Measurements from ENCODE around the gene C10orf62. TPM values are rescaled to one million over a fixed set of nuclear protein-coding genes. Genes with fewer than 3 reads are reported as not detected.
"Not testable (repeated sequence)": the region's sequence is repeated elsewhere in the genome, so short reads cannot be mapped to it uniquely, and the experiment has no call there.

Gene C10orf62
- total RNA-seq, 1 experiment from 2014 or later: not detected

DNA sequence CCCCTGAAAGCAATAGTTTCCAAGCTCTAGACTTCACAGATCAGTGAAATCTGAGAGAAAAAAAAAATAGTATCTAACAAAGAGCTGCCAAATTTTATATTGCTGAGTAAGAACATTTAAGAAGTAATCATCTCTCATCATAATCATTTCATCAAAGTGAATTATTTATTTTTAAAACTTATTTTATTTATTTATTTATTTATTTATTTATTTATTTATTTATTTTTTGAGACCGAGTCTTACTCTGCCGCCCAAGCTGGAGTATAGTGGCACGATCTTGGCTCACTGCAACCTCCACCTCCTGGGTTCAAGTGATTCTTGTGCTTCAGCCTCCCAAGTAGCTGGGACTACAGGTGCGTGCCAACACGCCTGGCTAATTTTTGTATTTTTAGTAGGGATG lies 13.0 kb upstream of the C10orf62 start:
- H3K36me3 Mint-ChIP-seq; H3K9me3 Mint-ChIP-seq; ATAC-seq; H3K4me1 Mint-ChIP-seq; DNase-seq (ENCODE audit: low spot score); H3K27me3 Mint-ChIP-seq (ENCODE audit: low read depth); POLR2A ChIA-PET; H3K4me3 Mint-ChIP-seq: not testable (repeated sequence)
- peak; percentile 35; the same call in 1 of the 2 replicates for TF ChIP-seq HMGA2 (CRISPR knock-in tag; IDR thresholded peaks at IDR 0.05)
- CTCF ChIA-PET: interaction anchor here (1.1 to 2.9 kb wide), 6 partner anchors 8 to 113 kb away, joined by 3 to 9 read pairs (median 6); partner anchors contain the start of gene HOGA1
- H3K27ac Mint-ChIP-seq: peak overlapping the region; percentile 88; the same call in 1 of the 2 replicates

DNA sequence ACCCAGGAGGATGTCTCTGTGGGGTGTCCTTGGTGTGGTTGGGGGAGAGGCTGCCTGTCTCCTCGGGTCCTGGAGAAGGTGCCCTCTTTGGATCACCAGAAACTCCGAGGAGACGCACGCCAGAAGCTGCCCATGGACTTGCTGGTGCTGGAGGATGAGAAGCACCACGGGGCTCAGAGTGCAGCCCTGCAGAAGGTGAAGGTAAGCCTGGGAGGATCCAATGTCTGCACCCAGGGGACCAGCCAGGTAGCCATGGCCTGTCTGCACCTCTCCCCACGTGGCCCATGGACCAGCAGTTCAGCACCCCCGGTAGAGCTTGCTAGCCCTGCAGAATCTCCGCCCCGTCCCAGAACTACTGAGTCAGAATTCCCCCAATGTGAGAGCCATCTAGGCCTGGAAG lies 11.8 kb upstream of the C10orf62 start:
- ChIA-PET POLR2A (interaction anchor here (0.6 kb wide), 1 partner anchor 11 kb away, joined by 3 read pairs; no protein-coding TSS in a partner anchor), CTCF (interaction anchor here (0.6 to 1.2 kb wide), 4 partner anchors 9 to 1318 kb away, joined by 3 to 4 read pairs (median 4); no protein-coding TSS in a partner anchor)
- DNase-seq (ENCODE audit: low spot score) (no peak), ATAC-seq (no peak)
- TF ChIP-seq, protein P1, sequence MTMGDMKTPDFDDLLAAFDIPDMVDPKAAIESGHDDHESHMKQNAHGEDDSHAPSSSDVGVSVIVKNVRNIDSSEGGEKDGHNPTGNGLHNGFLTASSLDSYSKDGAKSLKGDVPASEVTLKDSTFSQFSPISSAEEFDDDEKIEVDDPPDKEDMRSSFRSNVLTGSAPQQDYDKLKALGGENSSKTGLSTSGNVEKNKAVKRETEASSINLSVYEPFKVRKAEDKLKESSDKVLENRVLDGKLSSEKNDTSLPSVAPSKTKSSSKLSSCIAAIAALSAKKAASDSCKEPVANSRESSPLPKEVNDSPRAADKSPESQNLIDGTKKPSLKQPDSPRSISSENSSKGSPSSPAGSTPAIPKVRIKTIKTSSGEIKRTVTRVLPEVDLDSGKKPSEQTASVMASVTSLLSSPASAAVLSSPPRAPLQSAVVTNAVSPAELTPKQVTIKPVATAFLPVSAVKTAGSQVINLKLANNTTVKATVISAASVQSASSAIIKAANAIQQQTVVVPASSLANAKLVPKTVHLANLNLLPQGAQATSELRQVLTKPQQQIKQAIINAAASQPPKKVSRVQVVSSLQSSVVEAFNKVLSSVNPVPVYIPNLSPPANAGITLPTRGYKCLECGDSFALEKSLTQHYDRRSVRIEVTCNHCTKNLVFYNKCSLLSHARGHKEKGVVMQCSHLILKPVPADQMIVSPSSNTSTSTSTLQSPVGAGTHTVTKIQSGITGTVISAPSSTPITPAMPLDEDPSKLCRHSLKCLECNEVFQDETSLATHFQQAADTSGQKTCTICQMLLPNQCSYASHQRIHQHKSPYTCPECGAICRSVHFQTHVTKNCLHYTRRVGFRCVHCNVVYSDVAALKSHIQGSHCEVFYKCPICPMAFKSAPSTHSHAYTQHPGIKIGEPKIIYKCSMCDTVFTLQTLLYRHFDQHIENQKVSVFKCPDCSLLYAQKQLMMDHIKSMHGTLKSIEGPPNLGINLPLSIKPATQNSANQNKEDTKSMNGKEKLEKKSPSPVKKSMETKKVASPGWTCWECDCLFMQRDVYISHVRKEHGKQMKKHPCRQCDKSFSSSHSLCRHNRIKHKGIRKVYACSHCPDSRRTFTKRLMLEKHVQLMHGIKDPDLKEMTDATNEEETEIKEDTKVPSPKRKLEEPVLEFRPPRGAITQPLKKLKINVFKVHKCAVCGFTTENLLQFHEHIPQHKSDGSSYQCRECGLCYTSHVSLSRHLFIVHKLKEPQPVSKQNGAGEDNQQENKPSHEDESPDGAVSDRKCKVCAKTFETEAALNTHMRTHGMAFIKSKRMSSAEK (CRISPR knock-in tag; IDR thresholded peaks at IDR 0.05; ENCODE audit: borderline replicate concordance): no peak
- TF ChIP-seq CREM (CRISPR knock-in tag; IDR thresholded peaks at IDR 0.05) (no peak), CBFB (CRISPR knock-in tag; IDR thresholded peaks at IDR 0.05; ENCODE audit: low read depth) (no peak), PRRX2 (CRISPR knock-in tag; IDR thresholded peaks at IDR 0.05) (no peak), RORB (CRISPR knock-in tag; IDR thresholded peaks at IDR 0.05) (no peak), ETV6 (CRISPR knock-in tag; IDR thresholded peaks at IDR 0.05) (no peak)
- TF ChIP-seq, protein P2, sequence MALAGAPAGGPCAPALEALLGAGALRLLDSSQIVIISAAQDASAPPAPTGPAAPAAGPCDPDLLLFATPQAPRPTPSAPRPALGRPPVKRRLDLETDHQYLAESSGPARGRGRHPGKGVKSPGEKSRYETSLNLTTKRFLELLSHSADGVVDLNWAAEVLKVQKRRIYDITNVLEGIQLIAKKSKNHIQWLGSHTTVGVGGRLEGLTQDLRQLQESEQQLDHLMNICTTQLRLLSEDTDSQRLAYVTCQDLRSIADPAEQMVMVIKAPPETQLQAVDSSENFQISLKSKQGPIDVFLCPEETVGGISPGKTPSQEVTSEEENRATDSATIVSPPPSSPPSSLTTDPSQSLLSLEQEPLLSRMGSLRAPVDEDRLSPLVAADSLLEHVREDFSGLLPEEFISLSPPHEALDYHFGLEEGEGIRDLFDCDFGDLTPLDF (CRISPR knock-in tag; IDR thresholded peaks at IDR 0.05): no peak
- TF ChIP-seq, protein P3, sequence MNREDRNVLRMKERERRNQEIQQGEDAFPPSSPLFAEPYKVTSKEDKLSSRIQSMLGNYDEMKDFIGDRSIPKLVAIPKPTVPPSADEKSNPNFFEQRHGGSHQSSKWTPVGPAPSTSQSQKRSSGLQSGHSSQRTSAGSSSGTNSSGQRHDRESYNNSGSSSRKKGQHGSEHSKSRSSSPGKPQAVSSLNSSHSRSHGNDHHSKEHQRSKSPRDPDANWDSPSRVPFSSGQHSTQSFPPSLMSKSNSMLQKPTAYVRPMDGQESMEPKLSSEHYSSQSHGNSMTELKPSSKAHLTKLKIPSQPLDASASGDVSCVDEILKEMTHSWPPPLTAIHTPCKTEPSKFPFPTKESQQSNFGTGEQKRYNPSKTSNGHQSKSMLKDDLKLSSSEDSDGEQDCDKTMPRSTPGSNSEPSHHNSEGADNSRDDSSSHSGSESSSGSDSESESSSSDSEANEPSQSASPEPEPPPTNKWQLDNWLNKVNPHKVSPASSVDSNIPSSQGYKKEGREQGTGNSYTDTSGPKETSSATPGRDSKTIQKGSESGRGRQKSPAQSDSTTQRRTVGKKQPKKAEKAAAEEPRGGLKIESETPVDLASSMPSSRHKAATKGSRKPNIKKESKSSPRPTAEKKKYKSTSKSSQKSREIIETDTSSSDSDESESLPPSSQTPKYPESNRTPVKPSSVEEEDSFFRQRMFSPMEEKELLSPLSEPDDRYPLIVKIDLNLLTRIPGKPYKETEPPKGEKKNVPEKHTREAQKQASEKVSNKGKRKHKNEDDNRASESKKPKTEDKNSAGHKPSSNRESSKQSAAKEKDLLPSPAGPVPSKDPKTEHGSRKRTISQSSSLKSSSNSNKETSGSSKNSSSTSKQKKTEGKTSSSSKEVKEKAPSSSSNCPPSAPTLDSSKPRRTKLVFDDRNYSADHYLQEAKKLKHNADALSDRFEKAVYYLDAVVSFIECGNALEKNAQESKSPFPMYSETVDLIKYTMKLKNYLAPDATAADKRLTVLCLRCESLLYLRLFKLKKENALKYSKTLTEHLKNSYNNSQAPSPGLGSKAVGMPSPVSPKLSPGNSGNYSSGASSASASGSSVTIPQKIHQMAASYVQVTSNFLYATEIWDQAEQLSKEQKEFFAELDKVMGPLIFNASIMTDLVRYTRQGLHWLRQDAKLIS (CRISPR knock-in tag; IDR thresholded peaks at IDR 0.05; ENCODE audit: borderline replicate concordance): no peak
- TF ChIP-seq, protein P4, sequence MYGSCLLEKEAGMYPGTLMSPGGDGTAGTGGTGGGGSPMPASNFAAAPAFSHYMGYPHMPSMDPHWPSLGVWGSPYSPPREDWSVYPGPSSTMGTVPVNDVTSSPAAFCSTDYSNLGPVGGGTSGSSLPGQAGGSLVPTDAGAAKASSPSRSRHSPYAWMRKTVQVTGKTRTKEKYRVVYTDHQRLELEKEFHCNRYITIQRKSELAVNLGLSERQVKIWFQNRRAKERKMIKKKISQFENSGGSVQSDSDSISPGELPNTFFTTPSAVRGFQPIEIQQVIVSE (CRISPR knock-in tag; IDR thresholded peaks at IDR 0.05; ENCODE audit: borderline replicate concordance): no peak
- H3K27me3 Mint-ChIP-seq (ENCODE audit: low read depth): no peaks in the 10 kb centered on the region
- H3K4me1 Mint-ChIP-seq: peaks cover 5% of the 10 kb centered on the region
- H3K4me3 Mint-ChIP-seq: no peak overlapping the region
- H3K36me3 Mint-ChIP-seq: no peaks in the 10 kb centered on the region
- no peaks in the 10 kb centered on the region for H3K9me3 Mint-ChIP-seq
- no peak overlapping the region for H3K27ac Mint-ChIP-seq

DNA sequence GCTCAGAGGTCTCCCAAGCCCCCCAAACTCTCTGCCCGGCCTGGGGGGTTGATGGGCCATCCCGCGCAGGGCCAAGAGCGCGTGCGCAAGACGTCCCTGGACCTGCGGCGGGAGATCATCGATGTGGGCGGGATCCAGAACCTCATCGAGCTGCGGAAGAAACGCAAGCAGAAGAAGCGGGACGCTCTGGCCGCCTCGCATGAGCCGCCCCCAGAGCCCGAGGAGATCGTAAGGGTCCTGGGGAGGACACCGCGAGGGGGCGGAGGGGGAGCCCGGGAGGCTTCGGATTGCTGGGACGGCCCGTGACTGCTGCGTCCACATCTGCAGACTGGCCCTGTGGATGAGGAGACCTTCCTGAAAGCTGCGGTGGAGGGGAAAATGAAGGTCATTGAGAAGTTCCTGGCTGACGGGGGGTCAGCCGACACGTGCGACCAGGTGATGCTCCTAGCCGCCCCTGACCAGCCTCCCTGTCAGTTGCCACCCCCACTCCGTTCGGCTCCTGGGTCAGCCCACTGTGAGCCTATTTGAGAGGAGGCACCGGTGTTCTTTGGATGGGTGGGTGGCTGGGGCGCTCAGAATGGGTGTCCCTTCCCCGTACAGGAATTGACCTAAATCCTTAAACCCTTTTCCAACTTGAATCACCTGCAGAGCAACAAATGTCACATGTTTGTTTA lies 11.2 kb upstream of the C10orf62 start:
- Mint-ChIP-seq H3K27ac (no peak overlapping the region), H3K36me3 (no peaks in the 10 kb centered on the region), H3K4me3 (no peak overlapping the region), H3K9me3 (no peaks in the 10 kb centered on the region), H3K27me3 (ENCODE audit: low read depth) (no peaks in the 10 kb centered on the region), H3K4me1 (peaks cover 5% of the 10 kb centered on the region)
- TF ChIP-seq NR3C1 (CRISPR knock-in tag; conservative IDR thresholded peaks at IDR 0.05; ENCODE audit: low read depth): no peak
- no peak for TF ChIP-seq TCF7 (CRISPR knock-in tag; IDR thresholded peaks at IDR 0.05; ENCODE audit: low read depth)
- no peak for TF ChIP-seq SMAD4 (CRISPR knock-in tag; IDR thresholded peaks at IDR 0.05)
- no peak for DNase-seq (ENCODE audit: low spot score)
- POLR2A ChIA-PET: interaction anchor here (0.6 kb wide), 1 partner anchor 10 kb away, joined by 3 read pairs; no protein-coding TSS in a partner anchor
- ATAC-seq: no peak
- CTCF ChIA-PET: interaction anchor here (1.0 to 1.2 kb wide), 3 partner anchors 8 to 553 kb away, joined by 3 to 4 read pairs (median 3); no protein-coding TSS in a partner anchor

Data from WTC11 (cell line).